ENCODE data around the gene MKRN1.

DNA sequence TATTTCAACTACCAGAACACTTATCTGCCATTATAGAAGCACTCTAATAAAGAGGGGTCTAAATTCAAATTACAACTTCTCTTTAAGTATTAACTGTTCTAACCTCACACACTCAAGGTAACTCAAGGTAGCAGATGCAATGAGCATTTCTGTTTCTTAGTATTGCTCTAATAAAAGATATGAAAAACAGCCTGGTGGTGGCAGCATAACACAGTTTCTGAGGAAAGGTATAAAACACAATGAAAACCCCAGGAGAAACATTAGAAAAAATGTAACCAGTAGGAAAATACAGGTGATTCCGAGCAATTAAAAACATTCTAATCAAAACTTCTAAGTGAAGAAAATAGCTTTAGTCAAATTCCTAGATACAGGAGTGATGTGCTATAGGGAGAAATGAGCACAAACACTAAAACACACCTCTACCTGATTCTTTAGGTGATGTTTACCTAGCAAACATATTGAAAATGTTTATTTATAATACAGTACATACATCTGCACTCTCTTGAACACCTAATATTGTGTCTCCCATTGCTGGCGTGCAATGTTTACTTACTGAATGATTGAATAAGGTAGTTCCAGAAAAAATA, 3.5 kb downstream of the MKRN1 start:
- no peak for TF ChIP-seq EP300 (IDR thresholded peaks at IDR 0.05)
- TF ChIP-seq, protein P1, sequence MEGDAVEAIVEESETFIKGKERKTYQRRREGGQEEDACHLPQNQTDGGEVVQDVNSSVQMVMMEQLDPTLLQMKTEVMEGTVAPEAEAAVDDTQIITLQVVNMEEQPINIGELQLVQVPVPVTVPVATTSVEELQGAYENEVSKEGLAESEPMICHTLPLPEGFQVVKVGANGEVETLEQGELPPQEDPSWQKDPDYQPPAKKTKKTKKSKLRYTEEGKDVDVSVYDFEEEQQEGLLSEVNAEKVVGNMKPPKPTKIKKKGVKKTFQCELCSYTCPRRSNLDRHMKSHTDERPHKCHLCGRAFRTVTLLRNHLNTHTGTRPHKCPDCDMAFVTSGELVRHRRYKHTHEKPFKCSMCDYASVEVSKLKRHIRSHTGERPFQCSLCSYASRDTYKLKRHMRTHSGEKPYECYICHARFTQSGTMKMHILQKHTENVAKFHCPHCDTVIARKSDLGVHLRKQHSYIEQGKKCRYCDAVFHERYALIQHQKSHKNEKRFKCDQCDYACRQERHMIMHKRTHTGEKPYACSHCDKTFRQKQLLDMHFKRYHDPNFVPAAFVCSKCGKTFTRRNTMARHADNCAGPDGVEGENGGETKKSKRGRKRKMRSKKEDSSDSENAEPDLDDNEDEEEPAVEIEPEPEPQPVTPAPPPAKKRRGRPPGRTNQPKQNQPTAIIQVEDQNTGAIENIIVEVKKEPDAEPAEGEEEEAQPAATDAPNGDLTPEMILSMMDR (IDR thresholded peaks at IDR 0.05): peak in 4 of 7 experiments; percentile 42 to 63 (median 54)
- no peak for TF ChIP-seq POLR2A (IDR thresholded peaks at IDR 0.05)
- TF ChIP-seq POLR2AphosphoS5 (IDR thresholded peaks at IDR 0.05): no peak

All from stomach (tissue), 4 donors.